GM19238 (cell line): ENCODE measurements around the gene SLC29A4.
"Not testable (repeated sequence)": the region's sequence is repeated elsewhere in the genome, so short reads cannot be mapped to it uniquely, and the experiment has no call there.

Source experiments
- DNase-seq: peaks from one replicate; pipeline ENCODE4 v3.0.0; 2011; ENCODE audit warnings: low spot score; ENCODE audit not compliant: insufficient read length

SLC29A4 gene

DNA sequence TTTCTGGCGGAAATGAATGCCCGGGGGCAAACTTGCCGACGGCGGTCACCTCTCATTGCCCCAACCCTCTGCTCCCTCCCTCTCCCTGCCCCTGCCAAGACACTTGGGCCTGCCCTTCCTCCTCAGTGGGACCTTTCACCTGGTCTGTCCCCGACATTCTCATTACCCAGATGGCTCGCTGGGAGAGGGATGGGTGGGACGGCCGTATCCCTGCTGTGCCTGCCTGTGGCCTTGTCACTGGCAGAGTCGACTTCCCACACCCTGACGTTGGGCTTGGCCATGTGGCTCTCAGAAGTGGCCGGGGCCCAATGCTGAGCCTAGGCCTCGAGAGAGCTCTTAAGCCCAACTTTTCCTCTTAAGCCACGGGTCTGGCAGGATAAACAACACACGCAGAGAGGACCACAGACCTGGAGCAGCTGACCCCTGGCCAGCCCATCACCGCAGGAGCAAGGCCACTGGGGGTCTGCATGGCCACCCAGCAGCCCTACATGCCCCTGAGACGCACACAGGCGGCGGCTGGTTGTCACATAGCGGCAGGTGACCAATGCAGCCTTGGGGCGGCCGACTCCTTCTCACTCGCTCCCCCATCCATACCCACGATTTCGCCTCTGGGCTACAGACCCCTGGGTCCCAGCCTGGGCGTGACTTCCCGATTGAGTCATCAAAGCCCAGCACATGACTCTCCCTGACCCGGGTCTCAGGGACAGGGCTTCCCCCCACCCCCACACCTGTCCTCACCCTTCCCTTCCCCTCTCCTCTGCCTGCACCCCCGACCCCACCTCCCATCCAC, 40.1 kb downstream of the SLC29A4 start:
- no peak for DNase-seq

GRCh38 chr7:5323800-5324781, 41.3 kb downstream of the SLC29A4 start:
- not testable (repeated sequence) for DNase-seq

GRCh38 chr7:5324961-5325360, 42.2 kb downstream of the SLC29A4 start:
- DNase-seq: no peak

GRCh38 chr7:5330288-5330687, 47.5 kb downstream of the SLC29A4 start:
- DNase-seq: no peak

DNA sequence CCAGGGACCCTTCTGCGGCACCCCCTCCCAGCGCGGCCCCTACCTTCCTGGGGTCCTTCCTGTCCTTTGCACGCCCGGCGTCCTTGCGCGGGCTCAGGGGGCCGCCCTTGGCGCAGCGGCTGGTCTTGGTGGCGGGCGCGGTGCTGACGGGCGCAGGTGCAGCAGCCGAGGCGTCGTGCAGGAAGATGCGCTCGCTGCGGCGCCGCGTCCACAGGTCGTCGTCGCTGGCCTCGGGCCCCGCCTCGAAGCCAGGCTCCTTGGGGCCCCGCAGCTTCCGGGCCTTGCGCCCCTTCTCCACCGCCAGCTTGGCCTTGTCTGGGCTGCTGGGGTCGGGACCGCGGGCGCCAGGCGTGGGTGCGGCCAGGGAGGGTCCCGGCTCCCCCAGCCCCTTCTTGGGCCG, 49.8 kb downstream of the SLC29A4 start:
- no peak for DNase-seq

- DNase-seq: no peak
These were observed 50.6 kb downstream of the SLC29A4 start for GRCh38 chr7:5333121-5334045.

GRCh38 chr7:5334671-5335070, 51.9 kb downstream of the SLC29A4 start:
- no peak for DNase-seq

- DNase-seq: no peak
These were observed 54.3 kb downstream of the SLC29A4 start for GRCh38 chr7:5337047-5337446.

DNA sequence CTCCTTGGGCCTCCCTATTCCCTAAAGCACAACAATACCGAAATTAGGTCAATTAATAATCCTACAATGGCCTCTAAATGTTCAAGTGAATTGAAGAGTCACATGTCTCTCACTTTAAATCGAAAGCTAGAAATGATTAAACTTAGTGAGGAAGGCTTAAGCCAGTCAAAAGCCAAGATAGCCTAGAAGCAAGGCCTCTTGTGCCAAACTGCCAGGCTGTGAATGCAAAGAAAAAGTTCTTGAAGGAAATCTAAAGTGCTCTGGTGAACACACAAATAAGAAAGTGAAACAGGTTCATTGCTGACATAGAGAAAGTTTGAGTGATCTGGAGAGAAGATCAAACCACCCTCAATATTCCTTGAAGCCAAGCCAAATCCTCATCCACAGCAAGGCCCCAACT, 57.2 kb downstream of the SLC29A4 start:
- no peak for DNase-seq

DNA sequence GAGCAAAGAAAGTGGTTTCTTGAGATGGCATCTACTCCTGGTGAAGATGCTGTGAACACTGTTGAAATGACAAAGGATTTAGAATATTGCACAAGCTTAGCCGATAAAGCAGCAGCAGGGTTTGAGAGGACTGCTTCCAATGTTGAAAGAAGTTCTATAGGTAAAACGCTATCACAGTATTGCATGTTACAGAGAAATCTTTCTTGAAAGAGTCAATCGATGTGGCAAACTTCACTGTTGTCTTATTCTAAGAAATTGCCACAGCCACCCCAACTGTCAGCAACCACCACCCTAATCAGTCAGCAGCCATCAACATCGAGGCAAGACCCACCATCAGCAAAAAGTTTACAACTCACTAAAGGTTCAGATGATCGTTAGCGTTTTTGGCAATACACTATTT, 59.9 kb downstream of the SLC29A4 start:
- DNase-seq: no peak

DNA sequence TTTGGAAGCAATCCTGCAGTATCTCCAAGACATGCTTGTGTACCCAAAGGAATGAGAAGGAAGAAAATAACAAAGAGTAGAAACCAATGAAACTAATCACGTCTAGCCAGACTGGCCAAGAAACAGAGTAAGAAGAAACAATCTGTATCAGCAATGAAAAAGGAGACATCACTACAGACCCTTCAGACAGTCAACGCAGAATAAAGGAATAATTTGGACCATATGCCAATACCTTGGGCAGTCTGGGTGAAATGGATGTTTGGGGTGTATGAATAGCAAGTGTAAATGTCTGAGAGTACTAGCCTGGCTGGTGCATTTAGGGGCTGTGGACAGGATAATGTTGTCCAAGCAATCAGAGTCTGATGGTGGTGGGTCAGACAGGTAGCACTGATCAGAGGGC, 61.1 kb downstream of the SLC29A4 start:
- DNase-seq: no peak

DNA sequence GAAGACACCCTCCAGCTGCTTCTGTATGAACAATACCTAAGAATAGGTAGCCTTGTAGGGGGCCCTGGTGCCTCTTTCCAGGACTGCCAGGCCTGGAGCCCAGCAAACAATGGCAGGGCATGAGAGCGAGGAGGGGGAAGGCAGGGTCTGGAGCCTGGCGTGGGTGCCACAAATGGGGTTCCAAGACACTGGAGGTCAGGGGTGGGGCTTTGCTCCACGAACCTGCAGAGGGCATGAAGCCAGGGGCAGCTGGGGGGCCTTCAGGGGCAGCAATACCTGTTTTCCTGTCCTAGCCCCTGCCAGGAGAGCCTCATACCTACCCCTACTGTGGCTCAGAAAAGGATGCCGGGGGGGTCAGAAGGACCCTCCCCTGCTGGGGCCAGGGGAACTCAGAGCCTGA, 61.6 kb downstream of the SLC29A4 start:
- DNase-seq: no peak

DNA sequence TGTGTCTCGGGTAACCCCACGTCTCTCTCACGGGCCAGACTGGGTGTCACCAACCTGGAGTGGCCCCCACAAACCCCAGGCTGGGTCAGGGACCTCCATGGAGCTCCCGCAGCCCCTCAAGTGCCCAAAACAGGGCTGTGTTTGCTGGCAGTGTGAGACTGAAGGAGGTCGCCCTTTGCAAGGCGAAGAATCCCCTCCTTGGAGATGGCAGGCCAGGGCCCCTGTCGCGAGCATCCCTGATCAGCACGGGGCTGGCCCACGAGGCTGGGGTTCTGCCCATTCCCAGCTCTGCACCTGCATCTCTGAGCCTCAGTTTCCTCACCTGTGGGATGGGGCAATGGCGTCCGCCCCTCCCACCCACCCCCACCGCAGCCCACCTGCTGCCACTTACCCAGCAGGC, 62.4 kb downstream of the SLC29A4 start:
- no peak for DNase-seq

GRCh38 chr7:5345671-5346070, 62.9 kb downstream of the SLC29A4 start:
- no peak for DNase-seq

GRCh38 chr7:5348134-5349004, 65.6 kb downstream of the SLC29A4 start:
- DNase-seq: no peak

- DNase-seq: no peak
These were observed 66.2 kb downstream of the SLC29A4 start for GRCh38 chr7:5349005-5349380.

DNA sequence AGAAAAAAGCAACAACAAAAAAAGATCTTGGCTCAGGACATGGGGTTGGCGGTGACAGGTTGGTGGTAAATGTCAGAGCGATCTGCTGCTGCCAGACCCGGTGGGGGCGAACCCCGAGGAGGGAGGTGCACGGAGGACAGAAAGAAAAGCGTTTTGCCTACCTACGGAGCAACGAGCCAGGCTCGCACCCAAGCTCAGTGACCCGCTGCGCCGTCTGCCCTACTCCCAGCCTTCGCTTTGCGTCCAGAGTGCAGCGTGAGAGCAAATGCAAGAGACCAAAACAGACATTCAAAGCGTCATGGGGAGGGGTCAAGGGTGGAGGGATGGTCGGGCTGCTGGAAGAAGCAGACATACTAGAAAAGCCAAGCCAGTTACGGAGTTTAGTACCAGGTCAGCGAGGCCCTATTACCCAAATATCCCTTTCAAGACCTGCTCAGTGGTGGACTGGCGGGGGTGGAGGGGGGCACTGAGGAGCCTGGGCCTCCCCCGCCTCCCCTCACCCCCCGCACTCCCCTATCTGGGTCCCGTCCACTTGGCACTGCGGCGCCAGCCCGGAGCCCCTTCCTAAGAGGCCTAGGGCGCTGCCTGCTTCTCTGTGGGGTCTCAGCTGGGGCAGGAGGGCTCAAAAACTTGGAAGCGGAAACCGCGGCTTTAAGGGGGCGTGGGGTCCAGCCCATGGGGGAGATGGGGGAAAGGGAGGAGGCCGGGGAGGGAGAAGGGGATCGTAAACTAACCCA, 66.9 kb downstream of the SLC29A4 start:
- no peak for DNase-seq

DNA sequence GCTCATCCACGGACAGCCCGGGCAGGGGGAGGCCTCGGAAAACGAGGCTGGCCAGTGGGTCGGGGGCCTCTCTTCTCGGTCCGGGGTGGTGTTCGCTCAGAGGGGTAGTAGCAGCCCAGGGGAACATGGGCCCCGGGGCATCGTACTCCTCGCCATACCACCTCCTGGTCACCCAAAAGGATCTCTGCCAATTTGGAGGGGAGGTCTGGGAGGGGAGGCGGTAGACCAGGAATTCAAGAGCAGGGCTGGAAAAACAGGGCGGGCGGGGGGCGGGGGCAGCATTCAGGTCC, 67.4 kb downstream of the SLC29A4 start:
- no peak for DNase-seq

- no peak for DNase-seq
These were observed 68.0 kb downstream of the SLC29A4 start for GRCh38 chr7:5350600-5351385.
